Uterus (tissue), 4 donors: ENCODE results near the gene FAM227A. TPM values are rescaled to one million over a fixed set of nuclear protein-coding genes. Genes with fewer than 3 reads are reported as not detected.

ENCODE experiments used
- DNase-seq, 2 donors: peaks; one replicate each; pipeline ENCODE4 v3.0.0-alpha.2; 2019 to 2020
- H3K27ac ChIP-seq, 2 donors: fragments of 200-600 bp; sonication (generic); 1 replicate in 1 of 2; 2 replicates in 1 of 2; pipeline ENCODE4 v1.5.1; 2016 to 2018
- H3K27me3 ChIP-seq, 2 donors: fragments of 200-600 bp; sonication (generic); one replicate each; pipeline ENCODE4 v1.5.1; 2018 to 2019; ENCODE audit warnings: control low read depth in 1 of 2
- H3K36me3 ChIP-seq, 2 donors: fragments of 200-600 bp; sonication (generic); one replicate each; pipeline ENCODE4 v1.5.1; 2019; ENCODE audit warnings: control low read depth in 1 of 2
- H3K4me1 ChIP-seq, 2 donors: fragments of 200-600 bp; sonication (generic); one replicate each; pipeline ENCODE4 v1.5.1; 2018 to 2019; ENCODE audit warnings: control low read depth in 1 of 2
- H3K4me3 ChIP-seq, 2 donors: fragments of 200-600 bp; sonication (generic); 1 replicate in 1 of 2; 2 replicates in 1 of 2; pipeline ENCODE4 v1.5.1; 2018 to 2019; ENCODE audit warnings: mild to moderate bottlenecking in 1 of 2
- H3K9me3 ChIP-seq, 2 donors: fragments of 200-600 bp; sonication (generic); one replicate each; pipeline ENCODE4 v1.5.1; 2019; ENCODE audit warnings: control low read depth in 1 of 2
- POLR2A ChIP-seq, 2 donors: fragments of 450-650 bp; IDR thresholded peaks; one replicate each; pipeline ENCODE4 v1.6.1; 2016; ENCODE audit warnings: antibody characterized with exemption in 2 of 2, mild to moderate bottlenecking in 1 of 2, moderate library complexity in 1 of 2
- intact Hi-C: fragments of 100-400 bp; cut with DNase I; formaldehyde crosslinking; loops from one replicate; pipeline ENCODE4 v1.15.1; 2023; ENCODE audit warnings: low total_unique reads
- total RNA-seq, 4 donors: library from RNA; depleted of rRNA in 3 of 4; stranded (reverse); fragments of >200 nt in 3 of 4; gene quantifications; one replicate each; pipeline versions ENCODE4 v1.1.0 to v1.2.4, GENCODE V29; 2014 to 2023
- TF ChIP-seq, protein P1 (sequence below), 4 experiments: fragments of 200-600 bp in 2 of 4; fragments of 450-650 bp in 2 of 4; sonication (generic) in 2 of 4; IDR thresholded peaks; one replicate each; pipeline ENCODE4 v1.5.1; 2016 to 2019; ENCODE audit warnings: antibody characterized with exemption in 4 of 4, mild to moderate bottlenecking in 2 of 4, moderate library complexity in 1 of 4
- donor health status: DM: yes; HTN: yes; CAD: no.

Gene FAM227A
- total RNA-seq, 4 donors from 2014 or later = 1.5 to 10.4 (median 4.6) TPM

DNA sequence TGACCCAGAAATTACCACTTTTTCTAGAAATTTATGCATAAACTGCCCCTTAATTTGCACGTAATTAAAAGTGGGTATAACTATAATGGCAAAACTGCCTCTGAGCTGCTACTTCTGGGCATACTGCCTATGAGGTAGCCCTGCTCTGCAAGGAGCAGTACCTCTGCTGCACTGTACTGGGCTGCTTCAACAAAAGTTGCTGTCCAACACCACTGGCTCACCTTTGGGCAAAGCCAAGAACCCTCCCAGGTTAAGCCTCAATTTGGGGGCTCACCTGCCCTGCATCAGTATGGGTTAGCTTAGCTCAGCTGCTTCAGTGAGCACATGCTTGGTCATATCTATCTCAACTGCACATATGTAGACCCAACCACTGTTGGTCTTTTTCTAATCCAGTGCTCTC is 90.8 kb downstream of the FAM227A start:
- no peaks in the 10 kb centered on the region for H3K36me3 ChIP-seq
- intact Hi-C loops = no loop called here
- TF ChIP-seq POLR2A (IDR thresholded peaks at IDR 0.05) = no peak
- TF ChIP-seq, protein P1, sequence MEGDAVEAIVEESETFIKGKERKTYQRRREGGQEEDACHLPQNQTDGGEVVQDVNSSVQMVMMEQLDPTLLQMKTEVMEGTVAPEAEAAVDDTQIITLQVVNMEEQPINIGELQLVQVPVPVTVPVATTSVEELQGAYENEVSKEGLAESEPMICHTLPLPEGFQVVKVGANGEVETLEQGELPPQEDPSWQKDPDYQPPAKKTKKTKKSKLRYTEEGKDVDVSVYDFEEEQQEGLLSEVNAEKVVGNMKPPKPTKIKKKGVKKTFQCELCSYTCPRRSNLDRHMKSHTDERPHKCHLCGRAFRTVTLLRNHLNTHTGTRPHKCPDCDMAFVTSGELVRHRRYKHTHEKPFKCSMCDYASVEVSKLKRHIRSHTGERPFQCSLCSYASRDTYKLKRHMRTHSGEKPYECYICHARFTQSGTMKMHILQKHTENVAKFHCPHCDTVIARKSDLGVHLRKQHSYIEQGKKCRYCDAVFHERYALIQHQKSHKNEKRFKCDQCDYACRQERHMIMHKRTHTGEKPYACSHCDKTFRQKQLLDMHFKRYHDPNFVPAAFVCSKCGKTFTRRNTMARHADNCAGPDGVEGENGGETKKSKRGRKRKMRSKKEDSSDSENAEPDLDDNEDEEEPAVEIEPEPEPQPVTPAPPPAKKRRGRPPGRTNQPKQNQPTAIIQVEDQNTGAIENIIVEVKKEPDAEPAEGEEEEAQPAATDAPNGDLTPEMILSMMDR (IDR thresholded peaks at IDR 0.05) = no peak
- no peaks in the 10 kb centered on the region for H3K9me3 ChIP-seq
- no peak overlapping the region for H3K27ac ChIP-seq
- DNase-seq = no peak
- H3K4me3 ChIP-seq = no peak overlapping the region
- H3K27me3 ChIP-seq = no peaks in the 10 kb centered on the region
- H3K4me1 ChIP-seq = no peaks in the 10 kb centered on the region

DNA sequence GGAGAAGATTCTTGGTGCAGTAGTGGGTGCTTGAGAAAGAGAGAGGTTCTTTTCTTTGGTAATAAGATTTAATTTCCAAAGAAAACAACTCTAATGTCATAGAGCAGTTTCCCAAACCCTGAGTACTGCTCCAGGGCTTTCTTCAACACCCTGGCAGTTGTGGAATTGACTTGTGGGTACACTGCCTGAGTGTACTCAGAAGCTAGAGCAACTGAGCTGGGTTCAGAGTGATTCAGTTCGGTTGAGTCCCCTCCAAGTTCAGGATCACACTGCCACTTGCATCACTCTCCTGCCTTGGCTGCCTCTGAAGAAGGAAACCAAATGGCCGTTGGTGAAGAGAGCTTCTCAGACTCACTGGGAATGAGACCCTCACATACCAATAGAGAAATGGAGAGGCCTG is 91.5 kb downstream of the FAM227A start:
- Histone ChIP-seq H3K27ac (no peak overlapping the region), H3K4me1 (no peaks in the 10 kb centered on the region), H3K4me3 (no peak overlapping the region), H3K27me3 (no peaks in the 10 kb centered on the region), H3K9me3 (no peaks in the 10 kb centered on the region), H3K36me3 (no peaks in the 10 kb centered on the region)
- intact Hi-C loops = no loop called here
- TF ChIP-seq, protein P1 (IDR thresholded peaks at IDR 0.05) = no peak
- no peak for TF ChIP-seq POLR2A (IDR thresholded peaks at IDR 0.05)
- DNase-seq = no peak

DNA sequence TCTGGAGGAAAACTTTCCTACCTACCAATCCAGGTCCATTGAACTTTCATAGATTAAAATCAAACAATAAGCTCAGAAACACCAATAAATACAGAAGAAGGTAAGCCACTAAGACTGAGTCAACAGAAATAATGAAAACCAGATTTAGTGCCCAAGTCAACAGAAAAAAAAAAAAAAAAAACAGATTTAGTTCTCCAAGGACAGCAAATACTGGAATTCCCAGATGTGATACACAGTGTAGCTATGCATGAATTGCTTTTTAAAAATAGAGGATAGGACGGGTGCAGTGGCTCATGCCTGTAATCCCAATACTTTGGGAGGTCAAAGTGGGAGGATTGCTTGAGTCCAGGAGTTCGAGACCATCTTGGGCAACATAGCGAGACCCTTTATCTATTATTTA is 101.9 kb downstream of the FAM227A start:
- no peak overlapping the region for H3K27ac ChIP-seq
- no peaks in the 10 kb centered on the region for H3K36me3 ChIP-seq
- no peaks in the 10 kb centered on the region for H3K9me3 ChIP-seq
- TF ChIP-seq, protein P1 (IDR thresholded peaks at IDR 0.05) = no peak
- TF ChIP-seq POLR2A (IDR thresholded peaks at IDR 0.05) = no peak
- no peak for DNase-seq
- H3K4me3 ChIP-seq = no peak overlapping the region
- no peaks in the 10 kb centered on the region for H3K4me1 ChIP-seq
- H3K27me3 ChIP-seq = no peaks in the 10 kb centered on the region
- intact Hi-C loops = no loop called here

DNA sequence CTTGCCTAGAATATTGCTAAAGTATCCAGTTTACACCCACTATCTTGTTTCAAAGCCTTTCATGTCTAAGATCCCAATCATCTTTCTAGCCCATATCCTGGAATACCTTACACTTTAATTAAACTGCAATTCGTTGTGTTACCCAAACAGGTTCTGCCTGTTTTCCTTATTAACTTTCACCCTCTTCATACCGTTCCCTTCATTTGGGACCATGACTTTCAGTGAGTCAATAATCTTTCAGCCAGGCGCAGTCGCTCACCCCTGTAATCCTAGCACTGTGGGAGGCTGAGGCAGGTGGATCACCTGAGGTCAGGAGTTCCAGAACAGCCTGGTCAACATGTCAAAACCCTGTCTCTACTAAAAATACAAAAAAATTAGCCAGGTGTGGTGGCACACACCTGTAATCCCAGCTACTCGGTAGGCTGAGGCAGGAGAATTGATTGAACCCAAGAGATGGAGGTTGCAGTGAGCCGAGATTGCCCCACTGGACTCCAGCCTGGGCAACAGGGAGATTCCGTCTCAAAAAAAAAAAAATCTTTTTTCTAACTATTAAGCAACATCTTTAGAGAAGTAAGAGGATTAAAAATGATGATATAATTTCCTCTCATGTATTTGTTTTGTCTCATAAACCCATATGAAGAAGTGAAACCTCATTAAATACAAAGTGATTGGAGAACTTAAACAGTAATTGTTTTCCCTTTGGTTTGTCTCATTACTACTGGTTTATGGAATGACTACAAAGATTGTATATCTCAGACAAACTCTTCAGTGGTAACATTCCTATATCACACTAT is 106.9 kb downstream of the FAM227A start:
- H3K27me3 ChIP-seq = no peaks in the 10 kb centered on the region
- no peak for TF ChIP-seq POLR2A (IDR thresholded peaks at IDR 0.05)
- TF ChIP-seq, protein P1 (IDR thresholded peaks at IDR 0.05) = no peak
- no peaks in the 10 kb centered on the region for H3K4me1 ChIP-seq
- intact Hi-C loops = no loop called here
- H3K27ac ChIP-seq = no peak overlapping the region
- H3K4me3 ChIP-seq = no peak overlapping the region
- H3K36me3 ChIP-seq = no peaks in the 10 kb centered on the region
- H3K9me3 ChIP-seq = no peaks in the 10 kb centered on the region
- no peak for DNase-seq

DNA sequence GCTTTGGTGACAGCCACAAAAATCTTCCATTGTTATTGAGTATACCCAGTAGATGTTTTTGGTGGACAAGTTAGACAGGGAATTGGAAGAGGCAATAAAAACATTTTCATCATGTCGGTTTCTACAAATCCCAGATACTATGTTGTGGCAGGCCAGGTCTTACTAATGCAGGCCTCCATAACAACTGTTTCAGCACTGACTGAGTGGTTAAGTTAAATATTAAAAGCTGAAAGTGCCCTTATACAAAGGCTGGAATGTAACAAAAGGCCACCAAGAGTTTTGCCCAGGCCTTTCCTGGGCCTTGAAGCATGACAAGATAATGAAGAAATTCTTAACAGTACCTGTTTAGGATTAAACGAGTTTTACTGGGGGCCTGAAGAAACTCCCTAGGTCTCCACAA is 115.5 kb downstream of the FAM227A start:
- Histone ChIP-seq H3K4me1 (no peaks in the 10 kb centered on the region), H3K36me3 (no peaks in the 10 kb centered on the region), H3K9me3 (no peaks in the 10 kb centered on the region), H3K27me3 (no peaks in the 10 kb centered on the region), H3K27ac (no peak overlapping the region), H3K4me3 (no peak overlapping the region)
- intact Hi-C loops = no loop called here
- DNase-seq = no peak
- no peak for TF ChIP-seq POLR2A (IDR thresholded peaks at IDR 0.05)
- TF ChIP-seq, protein P1 (IDR thresholded peaks at IDR 0.05) = no peak
